ENCODE results near the gene S100A16. TPM values are rescaled to one million over a fixed set of nuclear protein-coding genes. Genes with fewer than 3 reads are reported as not detected.

S100A16 gene
- total RNA-seq, 3 donors from 2014 or later (not counting 1 experiment from before 2014, with no cell fraction given), result not detected

DNA sequence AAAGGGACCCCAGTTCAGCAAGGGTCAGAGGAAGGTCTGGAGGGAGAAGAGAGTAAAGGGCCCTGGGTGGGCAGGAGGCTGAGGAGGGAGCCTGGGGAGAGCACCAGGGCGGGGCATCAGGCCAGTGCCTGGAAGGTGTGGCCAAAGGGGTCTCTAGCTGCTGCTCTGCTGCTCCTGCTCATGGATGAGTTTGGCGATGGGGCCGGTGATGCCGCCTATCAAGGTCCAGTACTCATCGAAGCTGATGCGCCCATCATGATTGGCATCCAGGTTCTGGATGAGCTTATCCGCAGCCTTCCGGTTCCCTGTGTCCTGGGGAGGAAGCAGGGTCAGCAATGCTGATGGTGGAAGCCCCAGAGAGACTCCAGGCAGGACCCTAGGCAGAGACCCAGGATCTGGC, 5.6 kb downstream of the S100A16 start:
- TF ChIP-seq, protein P1, sequence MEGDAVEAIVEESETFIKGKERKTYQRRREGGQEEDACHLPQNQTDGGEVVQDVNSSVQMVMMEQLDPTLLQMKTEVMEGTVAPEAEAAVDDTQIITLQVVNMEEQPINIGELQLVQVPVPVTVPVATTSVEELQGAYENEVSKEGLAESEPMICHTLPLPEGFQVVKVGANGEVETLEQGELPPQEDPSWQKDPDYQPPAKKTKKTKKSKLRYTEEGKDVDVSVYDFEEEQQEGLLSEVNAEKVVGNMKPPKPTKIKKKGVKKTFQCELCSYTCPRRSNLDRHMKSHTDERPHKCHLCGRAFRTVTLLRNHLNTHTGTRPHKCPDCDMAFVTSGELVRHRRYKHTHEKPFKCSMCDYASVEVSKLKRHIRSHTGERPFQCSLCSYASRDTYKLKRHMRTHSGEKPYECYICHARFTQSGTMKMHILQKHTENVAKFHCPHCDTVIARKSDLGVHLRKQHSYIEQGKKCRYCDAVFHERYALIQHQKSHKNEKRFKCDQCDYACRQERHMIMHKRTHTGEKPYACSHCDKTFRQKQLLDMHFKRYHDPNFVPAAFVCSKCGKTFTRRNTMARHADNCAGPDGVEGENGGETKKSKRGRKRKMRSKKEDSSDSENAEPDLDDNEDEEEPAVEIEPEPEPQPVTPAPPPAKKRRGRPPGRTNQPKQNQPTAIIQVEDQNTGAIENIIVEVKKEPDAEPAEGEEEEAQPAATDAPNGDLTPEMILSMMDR (IDR thresholded peaks at IDR 0.05), result no peak
- Mint-ChIP-seq H3K36me3 (no peaks in the 10 kb centered on the region), H3K9me3 (no peaks in the 10 kb centered on the region), H3K4me3 (no peak overlapping the region), H3K4me1 (no peaks in the 10 kb centered on the region), H3K27ac (no peak overlapping the region), H3K27me3 (ENCODE audit: low read depth in 2 of 2) (peaks cover 2 to 5% of the 10 kb centered on the region in 2 donors)
- no peaks in the 10 kb centered on the region for H3K36me3 ChIP-seq (ENCODE audit: control insufficient read depth, insufficient read depth, low read length)
- no peak overlapping the region for H3K27ac ChIP-seq (ENCODE audit: low read length)
- DNase-seq, result no peak
- no peaks in the 10 kb centered on the region for H3K27me3 ChIP-seq (ENCODE audit: control insufficient read depth, insufficient read depth, low read length)
- 95% methylated on average over 8 of the region's 8 CpGs for WGBS (ENCODE audit: insufficient coverage)
- ATAC-seq, result no peak
- intact Hi-C loops (cut with micrococcal nuclease), result no loop called here
- peaks cover 3% of the 10 kb centered on the region for H3K4me1 ChIP-seq (ENCODE audit: control insufficient read depth, insufficient read depth, low read length)
- H3K9me3 ChIP-seq (ENCODE audit: control insufficient read depth, insufficient read depth, low read length), result no peaks in the 10 kb centered on the region
- H3K4me3 ChIP-seq (ENCODE audit: low read length), result no peak overlapping the region

DNA sequence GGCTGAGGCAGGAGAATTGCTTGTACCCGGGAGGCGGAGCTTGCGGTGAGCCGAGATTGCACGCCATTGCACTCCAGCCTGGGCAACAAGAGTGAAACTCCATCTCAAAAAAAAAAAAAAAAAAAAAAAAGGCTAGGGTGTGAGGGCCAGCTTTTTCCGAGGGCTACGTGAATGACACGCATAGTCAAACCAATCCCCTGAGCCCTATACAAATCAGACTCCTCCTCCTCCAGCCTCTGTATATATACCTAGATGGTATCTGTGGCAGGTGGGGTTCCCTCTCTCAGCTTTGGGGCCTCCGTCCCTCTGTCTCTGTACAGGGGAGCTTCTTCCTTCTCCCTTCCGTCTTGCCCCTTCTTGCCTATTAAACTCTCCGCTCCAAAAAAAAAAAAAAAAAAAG, 6.7 kb downstream of the S100A16 start:
- peaks cover 3% of the 10 kb centered on the region for H3K4me1 ChIP-seq (ENCODE audit: control insufficient read depth, insufficient read depth, low read length)
- H3K27me3 ChIP-seq (ENCODE audit: control insufficient read depth, insufficient read depth, low read length), result no peaks in the 10 kb centered on the region
- DNase-seq (no peak), ATAC-seq (no peak)
- Mint-ChIP-seq H3K9me3 (no peaks in the 10 kb centered on the region), H3K36me3 (no peaks in the 10 kb centered on the region), H3K4me3 (no peak overlapping the region), H3K27me3 (ENCODE audit: low read depth in 2 of 2) (peaks cover 2 to 5% of the 10 kb centered on the region in 2 donors), H3K27ac (no peak overlapping the region), H3K4me1 (no peaks in the 10 kb centered on the region)
- no peaks in the 10 kb centered on the region for H3K36me3 ChIP-seq (ENCODE audit: control insufficient read depth, insufficient read depth, low read length)
- intact Hi-C loops (cut with micrococcal nuclease), result no loop called here
- TF ChIP-seq, protein P1 (IDR thresholded peaks at IDR 0.05), result no peak
- no peak overlapping the region for H3K4me3 ChIP-seq (ENCODE audit: low read length)
- no peak overlapping the region for H3K27ac ChIP-seq (ENCODE audit: low read length)
- no peaks in the 10 kb centered on the region for H3K9me3 ChIP-seq (ENCODE audit: control insufficient read depth, insufficient read depth, low read length)
- 92% methylated on average over 7 of the region's 11 CpGs for WGBS (ENCODE audit: insufficient coverage)

DNA sequence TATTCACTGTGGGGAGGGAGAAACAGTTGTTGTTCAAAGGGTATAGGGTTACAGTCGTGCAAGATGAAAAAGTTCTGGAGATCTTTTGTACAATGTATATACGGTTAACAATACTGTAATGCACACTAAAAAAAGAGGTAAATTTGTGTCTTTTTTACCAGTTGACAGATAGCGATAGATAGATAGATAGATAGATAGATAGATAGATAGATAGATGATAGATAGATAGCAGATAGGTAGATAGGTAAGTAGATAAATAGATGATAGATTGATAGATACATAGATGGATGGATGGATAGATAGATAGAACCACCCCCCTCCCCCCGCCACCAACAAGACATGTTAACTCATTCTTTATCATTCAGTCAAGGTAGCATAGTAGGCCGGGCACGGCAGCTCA, 10.2 kb downstream of the S100A16 start:
- 82% methylated on average over 5 of the region's 6 CpGs for WGBS (ENCODE audit: insufficient coverage)
- H3K36me3 Mint-ChIP-seq, result no peaks in the 10 kb centered on the region
- TF ChIP-seq, protein P1 (IDR thresholded peaks at IDR 0.05), result no peak
- no peak overlapping the region for H3K4me3 Mint-ChIP-seq
- H3K4me1 ChIP-seq (ENCODE audit: control insufficient read depth, insufficient read depth, low read length), result peaks cover 14% of the 10 kb centered on the region
- ATAC-seq (no peak), DNase-seq (no peak)
- H3K36me3 ChIP-seq (ENCODE audit: control insufficient read depth, insufficient read depth, low read length), result no peaks in the 10 kb centered on the region
- peaks cover 2 to 5% of the 10 kb centered on the region in 2 donors for H3K27me3 Mint-ChIP-seq (ENCODE audit: low read depth in 2 of 2)
- H3K27ac ChIP-seq (ENCODE audit: low read length), result no peak overlapping the region
- no peak overlapping the region for H3K4me3 ChIP-seq (ENCODE audit: low read length)
- no peak overlapping the region for H3K27ac Mint-ChIP-seq
- intact Hi-C loops (cut with micrococcal nuclease), result no loop called here
- H3K27me3 ChIP-seq (ENCODE audit: control insufficient read depth, insufficient read depth, low read length), result no peaks in the 10 kb centered on the region
- no peaks in the 10 kb centered on the region for H3K4me1 Mint-ChIP-seq
- H3K9me3 ChIP-seq (ENCODE audit: control insufficient read depth, insufficient read depth, low read length), result no peaks in the 10 kb centered on the region
- H3K9me3 Mint-ChIP-seq, result no peaks in the 10 kb centered on the region

DNA sequence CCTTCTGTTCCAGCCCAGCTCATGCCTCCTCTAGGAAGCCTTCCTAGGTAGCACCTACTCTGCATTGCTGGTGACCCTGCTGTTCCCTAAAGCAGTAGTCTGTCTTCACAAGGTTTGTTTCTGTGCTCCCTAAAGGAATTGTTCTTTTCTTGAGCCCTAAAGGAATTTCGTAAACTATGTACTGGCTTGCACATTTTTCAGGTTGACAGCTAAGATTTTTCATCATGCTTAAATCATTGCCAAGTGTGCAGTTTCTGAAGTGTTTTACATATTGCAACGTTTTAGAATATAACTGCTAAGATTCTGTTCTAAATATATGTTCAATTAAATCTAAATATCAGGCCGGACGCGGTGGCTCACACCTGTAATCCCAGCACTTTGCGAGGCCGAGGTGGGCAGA, 13.1 kb downstream of the S100A16 start:
- WGBS (ENCODE audit: insufficient coverage), result 100% methylated on average over 3 of the region's 7 CpGs
- ATAC-seq, result no peak
- no peaks in the 10 kb centered on the region for H3K36me3 Mint-ChIP-seq
- DNase-seq, result no peak
- peaks cover 14% of the 10 kb centered on the region for H3K4me1 ChIP-seq (ENCODE audit: control insufficient read depth, insufficient read depth, low read length)
- no peaks in the 10 kb centered on the region for H3K36me3 ChIP-seq (ENCODE audit: control insufficient read depth, insufficient read depth, low read length)
- H3K9me3 ChIP-seq (ENCODE audit: control insufficient read depth, insufficient read depth, low read length), result no peaks in the 10 kb centered on the region
- H3K27me3 Mint-ChIP-seq (ENCODE audit: low read depth in 2 of 2), result peaks cover 0 to 2% of the 10 kb centered on the region in 2 donors
- H3K27ac Mint-ChIP-seq, result no peak overlapping the region
- H3K4me1 Mint-ChIP-seq, result no peaks in the 10 kb centered on the region
- TF ChIP-seq, protein P1 (IDR thresholded peaks at IDR 0.05), result no peak
- intact Hi-C loops (cut with micrococcal nuclease), result no loop called here
- H3K27me3 ChIP-seq (ENCODE audit: control insufficient read depth, insufficient read depth, low read length), result no peaks in the 10 kb centered on the region
- no peak overlapping the region for H3K4me3 Mint-ChIP-seq
- H3K27ac ChIP-seq (ENCODE audit: low read length), result no peak overlapping the region
- H3K9me3 Mint-ChIP-seq, result no peaks in the 10 kb centered on the region
- no peak overlapping the region for H3K4me3 ChIP-seq (ENCODE audit: low read length)

Measured in natural killer cell (primary cell).